Panc1 (cell line): ENCODE measurements around the gene DCLRE1C. TPM values are rescaled to one million over a fixed set of nuclear protein-coding genes. Genes with fewer than 3 reads are reported as not detected.

Experiments used
- ATAC-seq: fragments of 200-7000 bp; cut with Tn5 transposase; 2 replicates; pipeline ENCODE4 v1.9.1; 2020; ENCODE audit warnings: mild to moderate bottlenecking, moderate library complexity
- BruUV-seq: library from RNA; stranded (reverse); fragments of 400-500 nt; replicated peaks from 2 replicates; lab custom pipeline; 2021; lab: Mats Ljungman, UMichigan
- CTCF ChIA-PET: fragments of 300-600 bp; sonication (Branson Sonifier 250); formaldehyde crosslinking; loops from one replicate; lab custom pipeline; 2022; ENCODE audit warnings: antibody characterized with exemption; lab: Charles Lee
- POLR2A ChIA-PET: fragments of 300-600 bp; sonication (Branson Sonifier 250); formaldehyde crosslinking; loops from one replicate; lab custom pipeline; 2022; ENCODE audit warnings: antibody characterized with exemption; lab: Charles Lee
- DNase-seq: peaks from one replicate; pipeline ENCODE4 v3.0.0-alpha.2; 2010; ENCODE audit warnings: low read depth, low spot score
- H3K27ac ChIP-seq: 2 replicates; pipeline ENCODE4 v1.5.1; 2011; ENCODE audit warnings: mild to moderate bottlenecking, low read length, inconsistent platforms
- H3K27me3 ChIP-seq: fragments of 200-500 bp; sonication (Bioruptor generic); 2 replicates; pipeline ENCODE4 v1.6.0; 2014; ENCODE audit warnings: low read length, inconsistent platforms; ENCODE audit not compliant: control insufficient read depth, insufficient read depth
- H3K36me3 ChIP-seq: fragments of 200-500 bp; sonication (Bioruptor generic); 2 replicates; pipeline ENCODE4 v1.5.1; 2014; ENCODE audit warnings: inconsistent platforms, mild to moderate bottlenecking, low read length, moderate library complexity; ENCODE audit not compliant: control insufficient read depth, insufficient read depth
- H3K4me1 ChIP-seq: 2 replicates; pipeline ENCODE4 v1.5.1; 2011; ENCODE audit warnings: inconsistent platforms, mild to moderate bottlenecking, low read length, moderate library complexity; ENCODE audit not compliant: control insufficient read depth, insufficient read depth
- H3K4me3 ChIP-seq, 2 experiments: 2 replicates each; pipeline ENCODE4 v1.5.1; 2011 to 2012; ENCODE audit warnings: low read depth in 2 of 2, low read length in 2 of 2, mild to moderate bottlenecking in 2 of 2, inconsistent platforms in 1 of 2, moderate library complexity in 1 of 2
- H3K9me3 ChIP-seq: fragments of 200-500 bp; sonication (Bioruptor generic); 2 replicates; pipeline ENCODE4 v1.5.1; 2014; ENCODE audit warnings: low read depth, mild to moderate bottlenecking, inconsistent platforms, low read length, moderate library complexity; ENCODE audit not compliant: control insufficient read depth, insufficient read depth
- POLR2AphosphoS5 ChIP-seq: IDR thresholded peaks from 2 replicates; pipeline ENCODE4 v1.6.1; 2012; ENCODE audit warnings: mild to moderate bottlenecking, low read depth, low read length, moderate library complexity
- SIN3A ChIP-seq: IDR thresholded peaks from 2 replicates; pipeline ENCODE4 v1.6.1; 2012; ENCODE audit warnings: low read depth, mild to moderate bottlenecking, low read length, moderate library complexity, borderline replicate concordance; ENCODE audit not compliant: insufficient read depth
- TCF7L2 ChIP-seq: IDR thresholded peaks from 2 replicates; pipeline ENCODE4 v1.6.1; 2011; ENCODE audit warnings: mild to moderate bottlenecking, low read depth, low read length, inconsistent platforms
- in situ Hi-C: cut with HindIII; loops from 2 replicates; pipeline ENCODE4 v1.10.0; 2016; ENCODE audit warnings: low sequenced_read_pairs, low pct_unique_long_range_greater_than_20kb
- intact Hi-C: fragments of 100-400 bp; cut with micrococcal nuclease; formaldehyde crosslinking; loops from one replicate; pipeline ENCODE4 v1.10.0; 2022; ENCODE audit not compliant: unreplicated experiment
- total RNA-seq: library from RNA; stranded (reverse); gene quantifications from one replicate; pipeline ENCODE4 v1.2.1, GENCODE V29; 2021; ENCODE audit not compliant: unreplicated experiment
- TF ChIP-seq, protein P1 (sequence below), 2 experiments: IDR thresholded peaks; 2 replicates each; pipeline ENCODE4 v1.6.1; 2011 to 2012; ENCODE audit warnings: low read depth in 2 of 2, control low read depth in 1 of 2, low read length in 1 of 2, mild to moderate bottlenecking in 1 of 2, moderate library complexity in 1 of 2; ENCODE audit not compliant: insufficient read depth in 1 of 2
- TF ChIP-seq, protein P2 (sequence below): fragments of 450-650 bp; IDR thresholded peaks from 2 replicates; pipeline ENCODE4 v1.5.1; 2017; ENCODE audit warnings: mild to moderate bottlenecking

The DCLRE1C gene
- total RNA-seq, 1 experiment from 2014 or later, result 9.1 TPM

DNA sequence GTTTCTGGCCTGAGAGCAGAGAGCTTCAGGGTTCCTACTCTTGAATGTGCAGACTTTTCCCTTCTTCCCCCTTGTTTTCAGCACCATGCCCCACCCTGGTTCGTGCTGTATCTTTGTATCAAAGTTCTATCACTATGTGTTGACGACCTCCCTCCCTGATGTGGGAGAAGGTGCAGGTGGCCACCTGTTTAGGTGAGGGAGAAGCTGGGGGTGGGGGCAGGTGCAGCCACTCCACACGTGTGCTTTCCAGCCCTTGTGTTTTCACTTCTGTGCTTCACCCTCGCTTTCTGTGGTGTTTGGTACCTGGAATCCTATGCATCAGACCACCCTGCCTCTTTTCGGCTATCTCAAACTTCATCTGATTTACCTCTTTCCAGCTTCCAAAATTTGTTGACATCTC lies 94.9 kb downstream of the DCLRE1C start:
- H3K4me1 ChIP-seq, result no peaks in the 10 kb centered on the region
- intact Hi-C loops, result no loop called here
- H3K36me3 ChIP-seq, result 0 out of 2 replicates have a peak, but pooled peaks cover 2% of the 10 kb centered on the region
- in situ Hi-C loops, result no loop called here
- TF ChIP-seq SIN3A, result no peak
- TF ChIP-seq, protein P1, sequence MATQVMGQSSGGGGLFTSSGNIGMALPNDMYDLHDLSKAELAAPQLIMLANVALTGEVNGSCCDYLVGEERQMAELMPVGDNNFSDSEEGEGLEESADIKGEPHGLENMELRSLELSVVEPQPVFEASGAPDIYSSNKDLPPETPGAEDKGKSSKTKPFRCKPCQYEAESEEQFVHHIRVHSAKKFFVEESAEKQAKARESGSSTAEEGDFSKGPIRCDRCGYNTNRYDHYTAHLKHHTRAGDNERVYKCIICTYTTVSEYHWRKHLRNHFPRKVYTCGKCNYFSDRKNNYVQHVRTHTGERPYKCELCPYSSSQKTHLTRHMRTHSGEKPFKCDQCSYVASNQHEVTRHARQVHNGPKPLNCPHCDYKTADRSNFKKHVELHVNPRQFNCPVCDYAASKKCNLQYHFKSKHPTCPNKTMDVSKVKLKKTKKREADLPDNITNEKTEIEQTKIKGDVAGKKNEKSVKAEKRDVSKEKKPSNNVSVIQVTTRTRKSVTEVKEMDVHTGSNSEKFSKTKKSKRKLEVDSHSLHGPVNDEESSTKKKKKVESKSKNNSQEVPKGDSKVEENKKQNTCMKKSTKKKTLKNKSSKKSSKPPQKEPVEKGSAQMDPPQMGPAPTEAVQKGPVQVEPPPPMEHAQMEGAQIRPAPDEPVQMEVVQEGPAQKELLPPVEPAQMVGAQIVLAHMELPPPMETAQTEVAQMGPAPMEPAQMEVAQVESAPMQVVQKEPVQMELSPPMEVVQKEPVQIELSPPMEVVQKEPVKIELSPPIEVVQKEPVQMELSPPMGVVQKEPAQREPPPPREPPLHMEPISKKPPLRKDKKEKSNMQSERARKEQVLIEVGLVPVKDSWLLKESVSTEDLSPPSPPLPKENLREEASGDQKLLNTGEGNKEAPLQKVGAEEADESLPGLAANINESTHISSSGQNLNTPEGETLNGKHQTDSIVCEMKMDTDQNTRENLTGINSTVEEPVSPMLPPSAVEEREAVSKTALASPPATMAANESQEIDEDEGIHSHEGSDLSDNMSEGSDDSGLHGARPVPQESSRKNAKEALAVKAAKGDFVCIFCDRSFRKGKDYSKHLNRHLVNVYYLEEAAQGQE (IDR thresholded peaks at IDR 0.05; ENCODE audit: insufficient read depth in 1 of 2, low read depth in 2 of 2, low read length in 1 of 2), result no peak
- no peak for TF ChIP-seq TCF7L2
- TF ChIP-seq POLR2AphosphoS5, result no peak
- TF ChIP-seq, protein P2, sequence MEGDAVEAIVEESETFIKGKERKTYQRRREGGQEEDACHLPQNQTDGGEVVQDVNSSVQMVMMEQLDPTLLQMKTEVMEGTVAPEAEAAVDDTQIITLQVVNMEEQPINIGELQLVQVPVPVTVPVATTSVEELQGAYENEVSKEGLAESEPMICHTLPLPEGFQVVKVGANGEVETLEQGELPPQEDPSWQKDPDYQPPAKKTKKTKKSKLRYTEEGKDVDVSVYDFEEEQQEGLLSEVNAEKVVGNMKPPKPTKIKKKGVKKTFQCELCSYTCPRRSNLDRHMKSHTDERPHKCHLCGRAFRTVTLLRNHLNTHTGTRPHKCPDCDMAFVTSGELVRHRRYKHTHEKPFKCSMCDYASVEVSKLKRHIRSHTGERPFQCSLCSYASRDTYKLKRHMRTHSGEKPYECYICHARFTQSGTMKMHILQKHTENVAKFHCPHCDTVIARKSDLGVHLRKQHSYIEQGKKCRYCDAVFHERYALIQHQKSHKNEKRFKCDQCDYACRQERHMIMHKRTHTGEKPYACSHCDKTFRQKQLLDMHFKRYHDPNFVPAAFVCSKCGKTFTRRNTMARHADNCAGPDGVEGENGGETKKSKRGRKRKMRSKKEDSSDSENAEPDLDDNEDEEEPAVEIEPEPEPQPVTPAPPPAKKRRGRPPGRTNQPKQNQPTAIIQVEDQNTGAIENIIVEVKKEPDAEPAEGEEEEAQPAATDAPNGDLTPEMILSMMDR, result no peak
- ChIA-PET CTCF (no interaction called here), POLR2A (no interaction called here)
- H3K9me3 ChIP-seq, result no peaks in the 10 kb centered on the region
- H3K27ac ChIP-seq, result no peak overlapping the region
- BruUV-seq, result no TSS peak
- no peaks in the 10 kb centered on the region for H3K27me3 ChIP-seq
- no peak overlapping the region for H3K4me3 ChIP-seq
- no peak for ATAC-seq
- no peak for DNase-seq

DNA sequence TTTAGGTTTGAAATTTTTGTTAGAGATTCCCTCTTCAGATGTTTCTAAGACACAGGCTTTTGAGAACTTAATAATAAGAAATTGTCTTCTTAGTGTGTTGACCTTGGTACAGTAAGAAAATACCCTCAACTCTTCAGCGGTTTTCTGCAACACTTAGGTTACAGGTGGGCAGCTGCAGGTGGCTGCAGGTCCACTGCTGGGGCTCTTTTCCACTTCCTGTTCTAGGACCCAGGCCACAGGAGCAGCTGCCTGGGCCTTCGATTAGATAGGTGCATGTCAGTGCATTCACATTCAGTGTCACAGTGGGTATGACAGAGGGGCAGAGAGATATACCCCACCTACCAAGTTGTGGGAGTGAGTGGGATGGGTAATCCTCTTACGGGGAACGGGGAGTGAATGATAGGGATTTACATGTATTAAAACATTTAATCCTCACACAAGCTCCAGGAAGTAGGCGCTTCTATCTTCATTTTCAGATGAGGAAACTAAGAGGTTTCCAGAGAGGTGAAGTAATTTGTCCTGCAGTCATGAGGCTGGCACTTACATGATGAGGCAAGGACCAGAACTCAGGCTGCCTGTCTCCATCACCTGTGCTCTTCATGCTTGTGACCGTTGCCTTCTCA lies 95.4 kb downstream of the DCLRE1C start:
- no peak overlapping the region for H3K4me3 ChIP-seq
- H3K27me3 ChIP-seq, result no peaks in the 10 kb centered on the region
- ChIA-PET POLR2A (no interaction called here), CTCF (no interaction called here)
- H3K27ac ChIP-seq, result no peak overlapping the region
- intact Hi-C loops (no loop called here), in situ Hi-C loops (no loop called here)
- peaks cover 2% of the 10 kb centered on the region; the same call in 1 of the 2 replicates for H3K36me3 ChIP-seq
- ATAC-seq (no peak), DNase-seq (no peak)
- no TSS peak for BruUV-seq
- no peaks in the 10 kb centered on the region for H3K4me1 ChIP-seq
- no peak for TF ChIP-seq TCF7L2
- TF ChIP-seq, protein P2, result no peak
- no peak for TF ChIP-seq POLR2AphosphoS5
- TF ChIP-seq SIN3A, result no peak
- TF ChIP-seq, protein P1 (IDR thresholded peaks at IDR 0.05; ENCODE audit: insufficient read depth in 1 of 2, low read depth in 2 of 2, low read length in 1 of 2), result no peak
- no peaks in the 10 kb centered on the region for H3K9me3 ChIP-seq
